HG02571 (cell line): ENCODE results near the gene ILF3.
A peak's percentile ranks its signal among the peaks of the same experiment; 100 is the strongest.

Source experiments
- ATAC-seq: cut with Tn5 transposase; IDR thresholded peaks from one replicate; pipeline ENCODE4 v1.9.1; 2021; ENCODE audit warnings: mild to moderate bottlenecking, moderate library complexity; ENCODE audit not compliant: unreplicated experiment

The ILF3 gene

GRCh38 chr19:10694706-10695307, 40.7 kb downstream of the ILF3 start:
- no peak for ATAC-seq

- no peak for ATAC-seq
These were observed 41.6 kb downstream of the ILF3 start for GRCh38 chr19:10695401-10696398.

- ATAC-seq = no peak
These were observed 45.6 kb downstream of the ILF3 start for GRCh38 chr19:10699650-10700335.

GRCh38 chr19:10701955-10702525, 47.9 kb downstream of the ILF3 start:
- peak; percentile 22 for ATAC-seq

GRCh38 chr19:10706990-10707389, 52.8 kb downstream of the ILF3 start:
- ATAC-seq = no peak

GRCh38 chr19:10707440-10707839, 53.3 kb downstream of the ILF3 start:
- no peak for ATAC-seq

GRCh38 chr19:10708291-10708690, 54.1 kb downstream of the ILF3 start:
- ATAC-seq = no peak

- no peak for ATAC-seq
These were observed 57.9 kb downstream of the ILF3 start for GRCh38 chr19:10712045-10712444.

- ATAC-seq = no peak
These were observed 58.6 kb downstream of the ILF3 start for GRCh38 chr19:10712754-10713153.

- ATAC-seq = no peak
These were observed 59.2 kb downstream of the ILF3 start for GRCh38 chr19:10713317-10713716.

GRCh38 chr19:10717054-10717355, 62.9 kb downstream of the ILF3 start:
- ATAC-seq = no peak

GRCh38 chr19:10717356-10718204, 63.4 kb downstream of the ILF3 start, which contains the start of gene DNM2:
TSS of gene DNM2 (plus strand) at chr19:10718079. CDS start at chr19:10718243, 164 bp downstream.
- ATAC-seq = peak; percentile 82

GRCh38 chr19:10718205-10719196, 64.4 kb downstream of the ILF3 start:
- ATAC-seq = peak; percentile 11

- ATAC-seq = no peak
These were observed 65.4 kb downstream of the ILF3 start for GRCh38 chr19:10719466-10719961.

- ATAC-seq = no peak
These were observed 66.5 kb downstream of the ILF3 start for GRCh38 chr19:10720607-10721125.

GRCh38 chr19:10723591-10723990, 69.4 kb downstream of the ILF3 start:
- ATAC-seq = no peak

GRCh38 chr19:10724573-10725071, 70.5 kb downstream of the ILF3 start:
- no peak for ATAC-seq

- ATAC-seq = no peak
These were observed 71.3 kb downstream of the ILF3 start for GRCh38 chr19:10725415-10725814.

- no peak for ATAC-seq
These were observed 72.1 kb downstream of the ILF3 start for GRCh38 chr19:10726268-10726667.
